Thyroid gland (tissue), 4 donors: ENCODE measurements around the gene NAA35. TPM values are rescaled to one million over a fixed set of nuclear protein-coding genes. Genes with fewer than 3 reads are reported as not detected.

Experiments used
- DNase-seq, 2 donors: peaks; one replicate each; pipeline ENCODE4 v3.0.0-alpha.2; 2019
- H3K27ac ChIP-seq, 3 donors: fragments of 200-600 bp; sonication (generic); 1 replicate in 2 of 3; 2 replicates in 1 of 3; pipeline ENCODE4 v1.5.1; 2016 to 2019; ENCODE audit warnings: mild to moderate bottlenecking in 1 of 3, moderate library complexity in 1 of 3
- H3K27me3 ChIP-seq: fragments of 200-600 bp; sonication (generic); one replicate; pipeline ENCODE4 v1.5.1; 2019
- H3K36me3 ChIP-seq, 2 donors: fragments of 200-600 bp; sonication (generic); one replicate each; pipeline ENCODE4 v1.5.1; 2016 to 2019
- H3K4me1 ChIP-seq, 2 donors: fragments of 200-600 bp; sonication (generic); one replicate each; pipeline ENCODE4 v1.5.1; 2017 to 2019
- H3K4me3 ChIP-seq, 3 donors: fragments of 200-600 bp; sonication (generic); replicated peaks in 1 of 3; 1 replicate in 2 of 3; 2 replicates in 1 of 3; pipeline ENCODE4 v1.5.1; 2016; ENCODE audit warnings: mild to moderate bottlenecking in 1 of 3
- H3K9me3 ChIP-seq: fragments of 200-600 bp; sonication (generic); one replicate; pipeline ENCODE4 v1.5.1; 2017
- POLR2A ChIP-seq, 2 donors: fragments of 450-650 bp; IDR thresholded peaks; one replicate each; pipeline ENCODE4 v1.6.1; 2017; ENCODE audit warnings: antibody characterized with exemption in 2 of 2, mild to moderate bottlenecking in 2 of 2, moderate library complexity in 1 of 2
- WGBS, 2 donors: methylation state at CpG; one replicate each; pipeline ENCODE4 v1.1.5; 2017; 5-methylcytosine and 5-hydroxymethylcytosine counted together
- intact Hi-C: fragments of 100-400 bp; cut with DNase I; formaldehyde crosslinking; loops from one replicate; pipeline ENCODE4 v1.15.1; 2023
- total RNA-seq, 4 donors: library from RNA; depleted of rRNA; stranded (reverse); fragments of >200 nt; gene quantifications; one replicate each; pipeline ENCODE4 v1.2.3, GENCODE V29; 2016
- TF ChIP-seq, protein P1 (sequence below), 6 experiments: fragments of 200-600 bp in 3 of 6; fragments of 450-650 bp in 3 of 6; sonication (generic) in 3 of 6; IDR thresholded peaks; one replicate each; pipeline ENCODE4 v1.5.1; 2016 to 2019; ENCODE audit warnings: antibody characterized with exemption in 6 of 6, mild to moderate bottlenecking in 2 of 6, inconsistent platforms in 1 of 6, moderate library complexity in 1 of 6

The NAA35 gene
- total RNA-seq, 4 donors from 2014 or later, result 23.2 to 31.1 (median 26.2) TPM

DNA sequence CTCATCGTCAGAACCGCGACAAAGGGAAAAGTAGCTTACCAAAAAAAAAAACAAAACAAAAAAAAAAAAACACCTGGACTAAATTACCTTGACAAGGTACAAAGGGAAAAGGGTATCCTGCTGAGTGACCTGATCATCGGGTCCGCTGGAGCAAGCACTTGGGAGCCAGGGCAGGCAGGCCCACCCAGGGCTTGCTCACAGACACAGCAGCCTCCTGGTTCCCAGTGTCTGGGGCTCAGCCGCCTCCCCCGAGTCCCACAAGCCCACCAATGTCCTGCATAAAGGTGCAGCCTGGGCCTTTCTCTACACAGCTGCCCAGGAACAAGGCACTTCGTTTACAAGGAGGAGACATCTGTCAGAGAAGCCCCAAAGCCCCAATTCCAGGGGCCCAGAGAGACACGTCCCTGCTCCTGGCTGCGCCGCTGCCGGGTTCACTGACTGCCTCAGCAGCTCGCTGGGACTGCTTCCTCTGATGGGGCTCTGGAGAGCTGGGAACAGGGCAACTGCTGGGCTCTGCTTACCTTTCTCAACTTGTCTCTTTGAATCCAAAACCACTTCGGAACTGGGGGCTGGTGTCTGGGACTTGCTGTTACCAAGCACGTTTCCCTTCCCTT lies 95.0 kb downstream of the NAA35 start:
- peaks cover 4 to 5% of the 10 kb centered on the region in 2 donors for H3K36me3 ChIP-seq
- peaks cover under 1 to 1% of the 10 kb centered on the region in 2 donors for H3K4me1 ChIP-seq
- no peak overlapping the region for H3K4me3 ChIP-seq
- TF ChIP-seq, protein P1, sequence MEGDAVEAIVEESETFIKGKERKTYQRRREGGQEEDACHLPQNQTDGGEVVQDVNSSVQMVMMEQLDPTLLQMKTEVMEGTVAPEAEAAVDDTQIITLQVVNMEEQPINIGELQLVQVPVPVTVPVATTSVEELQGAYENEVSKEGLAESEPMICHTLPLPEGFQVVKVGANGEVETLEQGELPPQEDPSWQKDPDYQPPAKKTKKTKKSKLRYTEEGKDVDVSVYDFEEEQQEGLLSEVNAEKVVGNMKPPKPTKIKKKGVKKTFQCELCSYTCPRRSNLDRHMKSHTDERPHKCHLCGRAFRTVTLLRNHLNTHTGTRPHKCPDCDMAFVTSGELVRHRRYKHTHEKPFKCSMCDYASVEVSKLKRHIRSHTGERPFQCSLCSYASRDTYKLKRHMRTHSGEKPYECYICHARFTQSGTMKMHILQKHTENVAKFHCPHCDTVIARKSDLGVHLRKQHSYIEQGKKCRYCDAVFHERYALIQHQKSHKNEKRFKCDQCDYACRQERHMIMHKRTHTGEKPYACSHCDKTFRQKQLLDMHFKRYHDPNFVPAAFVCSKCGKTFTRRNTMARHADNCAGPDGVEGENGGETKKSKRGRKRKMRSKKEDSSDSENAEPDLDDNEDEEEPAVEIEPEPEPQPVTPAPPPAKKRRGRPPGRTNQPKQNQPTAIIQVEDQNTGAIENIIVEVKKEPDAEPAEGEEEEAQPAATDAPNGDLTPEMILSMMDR (IDR thresholded peaks at IDR 0.05), result no peak
- TF ChIP-seq POLR2A (IDR thresholded peaks at IDR 0.05), result no peak
- H3K9me3 ChIP-seq, result no peaks in the 10 kb centered on the region
- H3K27me3 ChIP-seq, result no peaks in the 10 kb centered on the region
- intact Hi-C loops, result no loop called here
- DNase-seq, result no peak
- no peak overlapping the region for H3K27ac ChIP-seq
- WGBS, 2 donors, result 90 to 92% methylated on average over 14 to 15 of the region's 15 CpGs

DNA sequence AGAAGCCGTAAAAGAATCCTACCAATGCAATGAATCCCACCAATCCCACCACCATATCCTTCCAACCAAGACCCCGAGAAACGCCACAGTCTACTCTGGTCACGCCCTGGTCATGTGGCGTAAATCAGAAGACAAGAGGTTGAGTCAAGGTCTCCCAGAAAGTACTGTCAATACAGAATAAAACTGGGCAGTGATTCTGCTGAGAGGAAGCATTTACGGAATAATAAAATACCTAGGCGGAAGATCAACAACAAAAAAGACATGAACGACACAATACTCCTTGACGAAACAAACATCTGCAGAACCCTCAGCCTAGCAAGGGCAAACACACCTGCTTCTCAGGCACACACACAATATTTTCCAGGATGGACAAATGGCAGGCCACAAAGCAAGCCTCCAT lies 95.6 kb downstream of the NAA35 start:
- no peak overlapping the region for H3K27ac ChIP-seq
- no peak for DNase-seq
- TF ChIP-seq, protein P1 (IDR thresholded peaks at IDR 0.05), result no peak
- TF ChIP-seq POLR2A (IDR thresholded peaks at IDR 0.05), result no peak
- no peak overlapping the region for H3K4me3 ChIP-seq
- H3K9me3 ChIP-seq, result no peaks in the 10 kb centered on the region
- H3K27me3 ChIP-seq, result no peaks in the 10 kb centered on the region
- peaks cover 6% of the 10 kb centered on the region in 2 donors for H3K4me1 ChIP-seq
- H3K36me3 ChIP-seq, result peaks cover 4 to 5% of the 10 kb centered on the region in 2 donors
- intact Hi-C loops, result no loop called here
- whole genome bisulfite sequencing, 2 donors, result 96 to 98% methylated on average over 9 of the region's 9 CpGs

DNA sequence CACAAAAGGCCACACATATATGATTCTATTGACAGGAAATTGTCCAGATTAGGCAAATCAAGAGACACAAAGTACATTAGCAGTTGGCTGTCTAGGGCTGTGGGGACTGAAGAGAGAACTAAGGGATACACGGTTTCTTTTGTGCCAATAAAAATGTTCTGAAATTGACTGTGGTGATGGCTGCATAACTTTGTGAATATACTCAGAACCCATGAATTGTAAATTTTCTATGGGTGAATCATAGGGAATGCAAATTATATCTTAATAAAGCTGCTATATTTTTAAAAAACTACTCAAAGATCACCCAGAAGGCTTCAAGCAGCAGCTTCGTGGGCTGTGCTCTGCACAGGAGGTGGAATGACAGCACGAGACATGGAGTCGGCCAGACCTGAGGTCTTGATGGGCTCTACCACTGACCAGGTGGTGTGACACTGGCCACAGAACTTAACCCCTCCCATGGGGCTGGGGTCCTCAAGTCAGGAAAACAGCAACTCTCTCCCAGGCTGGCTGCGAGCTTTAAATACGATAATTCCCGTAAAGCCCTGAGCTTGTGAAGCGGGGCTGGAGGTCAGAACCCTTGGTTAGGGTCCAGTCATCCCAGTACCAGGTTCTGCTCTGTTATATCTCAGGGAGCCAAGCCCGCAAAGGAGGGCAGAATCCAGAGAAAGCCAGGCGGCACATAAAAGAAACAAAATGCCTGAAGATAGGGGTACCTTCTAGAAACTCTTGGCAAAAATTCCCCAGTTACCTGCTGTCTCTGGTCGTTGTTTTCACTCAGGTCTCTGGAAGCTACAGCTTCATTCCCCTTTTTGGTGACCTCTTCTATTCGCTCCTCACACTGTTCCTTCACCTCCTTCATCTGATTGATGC lies 99.3 kb downstream of the NAA35 start:
- peaks cover 15 to 19% of the 10 kb centered on the region in 2 donors for H3K4me1 ChIP-seq
- intact Hi-C loops, result no loop called here
- peak overlapping the region; percentile 12 to 91 (median 86) for H3K27ac ChIP-seq
- no peak for DNase-seq
- no peaks in the 10 kb centered on the region for H3K9me3 ChIP-seq
- 87 to 93% methylated on average over 12 of the region's 12 CpGs for WGBS, 2 donors
- TF ChIP-seq POLR2A (IDR thresholded peaks at IDR 0.05), result no peak
- TF ChIP-seq, protein P1 (IDR thresholded peaks at IDR 0.05), result no peak
- peaks cover 0 to 5% of the 10 kb centered on the region in 2 donors for H3K36me3 ChIP-seq
- no peak overlapping the region for H3K4me3 ChIP-seq
- H3K27me3 ChIP-seq, result no peaks in the 10 kb centered on the region

DNA sequence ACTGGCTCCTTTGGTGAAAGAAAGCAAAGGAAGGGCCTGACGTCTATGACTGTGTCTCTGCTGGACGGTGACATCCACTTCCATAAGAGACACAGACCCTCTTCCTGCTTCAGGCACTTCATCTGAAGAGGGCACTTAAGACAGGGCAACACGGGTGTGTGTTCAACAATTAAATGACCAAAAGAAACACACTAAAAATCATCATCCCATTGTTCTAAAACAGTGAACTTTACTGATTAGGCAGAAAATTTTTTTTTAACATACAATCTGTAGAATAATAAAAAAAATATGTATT lies 99.9 kb downstream of the NAA35 start:
- TF ChIP-seq, protein P1 (IDR thresholded peaks at IDR 0.05), result no peak
- TF ChIP-seq POLR2A (IDR thresholded peaks at IDR 0.05), result no peak
- Histone ChIP-seq H3K27ac (peak overlapping the region; percentile 12 to 91 (median 86)), H3K9me3 (no peaks in the 10 kb centered on the region), H3K4me1 (peaks cover 15 to 19% of the 10 kb centered on the region in 2 donors), H3K4me3 (no peak overlapping the region), H3K36me3 (peaks cover 0 to 5% of the 10 kb centered on the region in 2 donors), H3K27me3 (no peaks in the 10 kb centered on the region)
- DNase-seq, result no peak
- WGBS, 2 donors, result 28 to 31% methylated on average over 3 of the region's 3 CpGs
- intact Hi-C loops, result no loop called here

DNA sequence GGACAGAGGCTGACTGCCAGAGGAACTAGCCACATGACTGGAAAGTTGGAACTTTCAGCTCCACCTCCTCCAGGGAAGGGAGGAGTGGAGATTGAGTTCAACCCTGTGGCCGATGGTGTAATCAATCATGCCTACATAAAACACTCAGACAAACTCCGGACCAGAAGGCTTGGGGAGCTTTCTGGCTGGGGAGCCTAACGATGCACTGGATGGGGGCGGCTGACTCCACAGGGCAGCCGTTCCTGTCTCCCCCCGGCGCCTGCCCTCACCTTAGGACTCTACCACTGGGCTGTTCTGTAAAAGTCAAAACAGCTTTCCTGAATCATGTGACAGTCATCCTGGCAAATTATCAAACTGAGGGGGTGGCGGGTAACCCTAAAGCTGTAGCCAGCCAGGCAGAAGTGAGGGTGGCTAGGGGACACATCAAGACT lies 100.4 kb downstream of the NAA35 start:
- no peaks in the 10 kb centered on the region for H3K9me3 ChIP-seq
- H3K4me1 ChIP-seq, result peaks cover 15 to 19% of the 10 kb centered on the region in 2 donors
- intact Hi-C loops, result no loop called here
- WGBS, 2 donors, result 23 to 36% methylated on average over 7 to 8 of the region's 8 CpGs
- H3K36me3 ChIP-seq, result peaks cover 0 to under 1% of the 10 kb centered on the region in 2 donors
- peak; percentile 61 to 66 for DNase-seq
- peak overlapping the region; percentile 71 to 91 (median 86) for H3K27ac ChIP-seq
- no peak overlapping the region for H3K4me3 ChIP-seq
- TF ChIP-seq, protein P1 (IDR thresholded peaks at IDR 0.05), result no peak
- TF ChIP-seq POLR2A (IDR thresholded peaks at IDR 0.05), result peak in 1 of 2 donors; percentile 25
- no peaks in the 10 kb centered on the region for H3K27me3 ChIP-seq
